PC-3 (cell line): ENCODE data around the gene AIFM3. TPM values are rescaled to one million over a fixed set of nuclear protein-coding genes. Genes with fewer than 3 reads are reported as not detected.

ENCODE experiments used
- ATAC-seq: fragments of 200-7000 bp; cut with Tn5 transposase; 2 replicates; pipeline ENCODE4 v1.9.1; 2020; ENCODE audit warnings: mild to moderate bottlenecking, moderate library complexity
- BruUV-seq: library from RNA; stranded (reverse); fragments of 400-500 nt; replicated peaks from 2 replicates; lab custom pipeline; 2021; lab: Mats Ljungman, UMichigan
- CTCF ChIA-PET: fragments of 300-600 bp; sonication (Branson Sonifier 250); formaldehyde crosslinking; loops from one replicate; lab custom pipeline; 2022; ENCODE audit warnings: antibody characterized with exemption; lab: Charles Lee
- POLR2A ChIA-PET: fragments of 300-600 bp; sonication (Branson Sonifier 250); formaldehyde crosslinking; loops from one replicate; lab custom pipeline; 2022; ENCODE audit warnings: antibody characterized with exemption; ENCODE audit not compliant: unreplicated experiment; lab: Charles Lee
- DNase-seq: peaks from one replicate; pipeline ENCODE4 v3.0.0-alpha.2; 2015
- H2AFZ ChIP-seq: fragments of 300-600 bp; sonication (generic); 2 replicates; pipeline ENCODE4 v1.6.0; 2016; ENCODE audit warnings: antibody characterized with exemption, low read length
- H3F3A ChIP-seq: fragments of 300-600 bp; sonication (generic); one replicate; pipeline ENCODE4 v1.6.0; 2017; ENCODE audit warnings: antibody characterized with exemption, low read length, control low read depth, mild to moderate bottlenecking; ENCODE audit not compliant: unreplicated experiment
- H3K27ac ChIP-seq: fragments of 300-600 bp; sonication (generic); 2 replicates; pipeline ENCODE4 v1.5.1; 2016; ENCODE audit warnings: mild to moderate bottlenecking, low read length
- H3K27me3 ChIP-seq: fragments of 300-600 bp; sonication (generic); 2 replicates; pipeline ENCODE4 v1.6.1; 2016; ENCODE audit warnings: low read length, mixed read lengths
- H3K36me3 ChIP-seq: fragments of 300-600 bp; sonication (generic); 2 replicates; pipeline ENCODE4 v1.6.1; 2016; ENCODE audit warnings: low read depth, mixed run types, low read length, mixed read lengths
- H3K4me1 ChIP-seq: fragments of 300-600 bp; sonication (generic); 2 replicates; pipeline ENCODE4 v1.5.1; 2016; ENCODE audit warnings: low read length; ENCODE audit not compliant: insufficient read depth
- H3K4me2 ChIP-seq: fragments of 300-600 bp; sonication (generic); 2 replicates; pipeline ENCODE4 v1.6.0; 2016; ENCODE audit warnings: low read length
- H3K4me3 ChIP-seq: fragments of 300-600 bp; sonication (generic); 2 replicates; pipeline ENCODE4 v1.5.1; 2016; ENCODE audit warnings: mild to moderate bottlenecking, low read length, mixed read lengths
- H3K79me2 ChIP-seq: fragments of 300-600 bp; sonication (generic); 2 replicates; pipeline ENCODE4 v1.6.1; 2017; ENCODE audit warnings: low read length, mixed read lengths
- H3K9ac ChIP-seq: fragments of 300-600 bp; sonication (generic); 2 replicates; pipeline ENCODE4 v1.6.0; 2016; ENCODE audit warnings: mild to moderate bottlenecking, low read length
- H3K9me2 ChIP-seq: fragments of 300-600 bp; sonication (generic); replicated peaks from 2 replicates; pipeline ENCODE4 v1.6.1; 2016; ENCODE audit warnings: mixed run types, low read length, mixed read lengths
- H3K9me3 ChIP-seq: fragments of 300-600 bp; sonication (generic); 2 replicates; pipeline ENCODE4 v1.6.1; 2016; ENCODE audit warnings: low read length, mixed read lengths
- H4K20me1 ChIP-seq: fragments of 300-600 bp; sonication (generic); 2 replicates; pipeline ENCODE4 v1.6.1; 2016; ENCODE audit warnings: low read length, mixed read lengths
- CTCF ChIP-seq: fragments of 300-600 bp; sonication (generic); conservative IDR thresholded peaks from 2 replicates; pipeline ENCODE4 v1.5.1; 2017; ENCODE audit warnings: antibody characterized with exemption, low read depth, mild to moderate bottlenecking, low read length
- EZH2 ChIP-seq: fragments of 300-600 bp; sonication (generic); IDR thresholded peaks from one replicate; pipeline ENCODE4 v1.6.1; 2017; ENCODE audit warnings: antibody characterized with exemption, mild to moderate bottlenecking, low read length; ENCODE audit not compliant: unreplicated experiment
- EZH2phosphoT487 ChIP-seq: fragments of 300-600 bp; sonication (generic); IDR thresholded peaks from 2 replicates; pipeline ENCODE4 v1.6.1; 2018; ENCODE audit warnings: mild to moderate bottlenecking, antibody characterized with exemption, low read length, borderline replicate concordance
- intact Hi-C: fragments of 100-400 bp; cut with micrococcal nuclease; formaldehyde crosslinking; loops from 2 replicates; pipeline ENCODE4 v1.9.0; 2023
- total RNA-seq: library from RNA; depleted of rRNA; stranded (reverse); fragments of >200 nt; gene quantifications from 2 replicates; pipeline ENCODE4 v1.2.3, GENCODE V29; 2014

AIFM3 gene
- total RNA-seq, 1 experiment from 2014 or later = 1.5 TPM

GRCh38 chr22:20997536-20998257 is 30.6 kb downstream of the AIFM3 start:
- no peak overlapping the region for H2AFZ ChIP-seq
- no peaks in the 10 kb centered on the region for H3F3A ChIP-seq
- BruUV-seq = no TSS peak
- no peak overlapping the region for H3K9ac ChIP-seq
- no peak overlapping the region for H3K4me2 ChIP-seq
- H3K9me2 ChIP-seq = no peaks in the 10 kb centered on the region
- H3K4me3 ChIP-seq = no peak overlapping the region
- no peak for TF ChIP-seq EZH2
- no peak for TF ChIP-seq CTCF
- no peak for TF ChIP-seq EZH2phosphoT487
- intact Hi-C loops = no loop called here
- POLR2A ChIA-PET = no interaction called here
- peaks cover 6% of the 10 kb centered on the region; the same call in 1 of the 2 replicates for H3K36me3 ChIP-seq
- no peak for DNase-seq
- H4K20me1 ChIP-seq = no peaks in the 10 kb centered on the region
- no peaks in the 10 kb centered on the region for H3K9me3 ChIP-seq
- H3K4me1 ChIP-seq = peaks cover 17% of the 10 kb centered on the region
- no peak for ATAC-seq
- peaks cover 23% of the 10 kb centered on the region for H3K79me2 ChIP-seq
- CTCF ChIA-PET = no interaction called here
- H3K27ac ChIP-seq = no peak overlapping the region
- no peaks in the 10 kb centered on the region for H3K27me3 ChIP-seq

GRCh38 chr22:20998411-20999336 is 31.6 kb downstream of the AIFM3 start:
- ATAC-seq (no peak), DNase-seq (peak; percentile 12)
- TF ChIP-seq CTCF (no peak), EZH2phosphoT487 (no peak), EZH2 (no peak)
- CTCF ChIA-PET = interaction anchor here (0.8 kb wide), 1 partner anchor 104 kb away, joined by 3 read pairs; no protein-coding TSS in a partner anchor
- Histone ChIP-seq H3F3A (no peaks in the 10 kb centered on the region), H3K4me2 (no peak overlapping the region), H3K9me3 (no peaks in the 10 kb centered on the region), H2AFZ (no peak overlapping the region), H3K9ac (no peak overlapping the region), H3K36me3 (peaks cover 6% of the 10 kb centered on the region; the same call in 1 of the 2 replicates), H3K27ac (no peak overlapping the region), H4K20me1 (no peaks in the 10 kb centered on the region), H3K4me1 (peaks cover 23% of the 10 kb centered on the region), H3K79me2 (peaks cover 33% of the 10 kb centered on the region), H3K27me3 (no peaks in the 10 kb centered on the region), H3K4me3 (no peak overlapping the region), H3K9me2 (no peaks in the 10 kb centered on the region)
- BruUV-seq = no TSS peak
- intact Hi-C loops = no loop called here
- POLR2A ChIA-PET = no interaction called here
